GM10248 (cell line): ENCODE data around the gene GNB1.

ENCODE experiments used
- CTCF ChIA-PET: fragments of 300-600 bp; sonication (Branson Sonifier 250); formaldehyde crosslinking; extraction: SDS; loops from one replicate; lab custom pipeline; 2021; ENCODE audit warnings: antibody characterized with exemption; lab: Yijun Ruan, JAX
- POLR2A ChIA-PET: fragments of 350-650 bp; sonication (Branson Sonifier 250); formaldehyde crosslinking; extraction: SDS; loops from one replicate; lab custom pipeline; 2020; ENCODE audit warnings: antibody characterized with exemption; lab: Yijun Ruan, JAX
- DNase-seq: peaks from one replicate; pipeline ENCODE4 v3.0.0; 2012; ENCODE audit errors: extremely low spot score
- CTCF ChIP-seq: IDR thresholded peaks from 2 replicates; pipeline ENCODE4 v1.5.1; 2012; ENCODE audit warnings: mild to moderate bottlenecking, low read depth; ENCODE audit errors: extremely low read depth, missing control alignments, control extremely low read depth

GNB1 gene

DNA sequence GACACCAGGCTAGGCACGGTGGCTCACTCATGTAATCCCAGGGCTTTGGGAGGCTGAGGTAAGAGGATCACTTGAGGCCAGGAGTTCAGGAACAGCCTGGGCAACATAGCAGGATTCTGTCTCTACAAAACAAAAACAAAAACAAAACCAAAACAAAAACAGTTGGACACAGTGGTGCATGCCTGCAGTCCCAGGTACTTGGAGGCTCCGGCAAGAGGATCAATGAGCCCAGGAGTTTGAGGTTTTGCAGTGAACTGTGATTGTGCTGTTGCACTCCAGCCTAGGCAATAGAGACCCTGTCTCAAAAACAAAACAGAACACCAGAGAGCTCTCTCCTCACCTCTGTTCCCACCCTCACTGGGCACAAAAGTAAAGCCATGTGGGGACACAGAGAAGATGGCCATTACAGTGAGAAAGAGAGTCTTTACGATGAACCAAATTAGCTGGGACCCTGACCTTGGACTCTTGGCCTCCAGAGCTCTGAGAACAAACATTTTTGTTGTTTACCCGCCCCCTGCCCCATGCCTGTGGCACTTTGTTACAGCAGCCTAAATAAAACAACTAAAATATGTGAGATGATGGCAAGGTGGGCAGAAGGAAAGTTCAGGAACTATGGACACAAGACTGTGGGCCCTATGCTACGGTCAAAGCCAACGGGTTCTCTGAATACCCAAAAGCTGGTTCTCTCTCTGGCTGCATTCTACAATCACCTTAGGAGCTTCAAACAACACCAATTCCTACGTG, 122.5 kb downstream of the GNB1 start:
- ChIA-PET POLR2A (no interaction called here), CTCF (interaction anchor here (0.9 to 1.6 kb wide), 2 partner anchors 12 to 137 kb away, joined by 4 to 5 read pairs; no protein-coding TSS in a partner anchor)
- no peak for DNase-seq
- TF ChIP-seq CTCF, result no peak

GRCh38 chr1:1764876-1765470, 125.9 kb downstream of the GNB1 start:
- ChIA-PET CTCF (no interaction called here), POLR2A (no interaction called here)
- no peak for TF ChIP-seq CTCF
- no peak for DNase-seq

DNA sequence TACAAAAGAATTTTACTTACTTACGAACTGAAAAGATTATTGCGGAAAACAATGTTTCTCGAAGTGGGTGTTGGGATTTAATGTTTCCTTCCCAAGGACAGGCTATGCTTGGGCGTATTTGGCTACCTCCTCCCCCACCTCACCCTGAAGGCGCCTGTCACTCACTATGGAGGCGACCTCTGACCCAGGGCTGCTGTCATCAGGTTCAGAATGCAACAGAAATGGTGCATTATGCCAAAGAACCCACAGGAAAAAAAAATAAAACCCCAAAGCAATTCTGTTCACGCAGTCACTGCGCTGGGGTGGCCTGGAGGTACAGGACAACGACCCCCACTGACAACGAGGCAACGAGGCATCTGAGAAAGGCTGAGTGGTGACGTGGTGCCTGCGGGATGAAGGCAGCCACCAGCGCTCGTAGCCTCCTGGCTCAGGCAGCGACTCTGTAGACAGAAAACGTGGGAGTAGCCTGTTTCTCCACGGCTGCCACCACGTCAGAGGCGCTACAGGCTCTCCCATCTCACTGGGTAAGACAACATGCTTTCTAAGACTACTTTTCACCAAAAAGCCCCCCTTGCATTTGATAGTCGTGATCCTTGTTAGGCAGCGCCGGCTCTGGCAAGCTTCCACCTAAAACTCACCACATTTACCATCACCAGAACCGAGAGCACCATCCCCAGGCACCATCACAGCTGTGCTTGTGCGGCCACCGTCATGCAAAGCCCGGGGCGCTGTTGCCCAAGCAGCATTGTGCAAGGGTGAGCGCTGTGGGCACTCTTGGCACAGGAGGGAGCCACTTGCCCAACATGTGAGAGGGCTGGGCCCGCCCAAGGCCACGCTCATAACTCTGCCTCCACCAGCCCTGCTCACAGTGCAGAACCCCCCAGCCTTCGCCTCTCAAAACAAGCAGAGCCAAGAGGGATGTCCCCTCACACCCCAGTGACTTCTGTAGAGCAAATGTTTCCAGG, 126.9 kb downstream of the GNB1 start:
- ChIA-PET POLR2A (no interaction called here), CTCF (no interaction called here)
- DNase-seq, result no peak
- TF ChIP-seq CTCF, result no peak

- POLR2A ChIA-PET, result no interaction called here
- no peak for DNase-seq
- TF ChIP-seq CTCF, result no peak
- CTCF ChIA-PET, result no interaction called here
These were observed 129.1 kb downstream of the GNB1 start for GRCh38 chr1:1761504-1762376.

DNA sequence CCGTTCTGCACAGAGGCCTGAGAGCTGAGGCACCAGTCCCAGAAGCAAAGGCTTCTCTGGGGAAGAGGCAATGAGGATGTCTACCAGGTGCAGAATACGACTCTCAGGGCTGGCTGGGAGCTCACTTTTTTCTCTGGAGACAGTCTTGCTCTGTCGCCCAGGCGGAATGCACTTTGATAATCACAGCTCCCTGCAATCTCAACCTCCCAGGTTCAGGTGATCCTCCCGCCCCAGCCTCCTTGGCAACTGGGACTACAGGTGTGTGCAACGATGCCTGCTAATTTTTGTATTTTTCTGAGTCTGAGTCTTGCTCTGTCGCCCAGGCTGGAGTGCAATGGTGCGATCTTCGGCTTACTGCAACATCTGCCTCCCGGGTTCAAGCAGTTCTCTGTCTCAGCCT, 130.2 kb downstream of the GNB1 start:
- ChIA-PET CTCF (no interaction called here), POLR2A (no interaction called here)

More for the DNA sequence above, 130.2 kb downstream of the GNB1 start:
- no peak for DNase-seq
- TF ChIP-seq CTCF, result no peak
